Adrenal gland (tissue), 12 donors: ENCODE data around the gene PTPRE. TPM values are rescaled to one million over a fixed set of nuclear protein-coding genes. Genes with fewer than 3 reads are reported as not detected.

Source experiments
- DNase-seq, 7 donors: peaks; one replicate each; pipeline ENCODE4 v3.0.0-alpha.2; 2019 to 2020
- H3K27ac ChIP-seq, 5 donors: fragments of 200-600 bp; sonication (generic) in 4 of 5; 1 replicate in 3 of 5; 2 replicates in 2 of 5; pipeline versions ENCODE4 v1.5.1 to v1.8.0; 2016 to 2020; ENCODE audit warnings: mild to moderate bottlenecking in 1 of 5
- H3K27me3 ChIP-seq: fragments of 200-600 bp; 2 replicates; pipeline ENCODE4 v1.8.0; 2021
- H3K36me3 ChIP-seq, 2 donors: fragments of 200-600 bp; replicated peaks in 1 of 2; 1 replicate in 1 of 2; 2 replicates in 1 of 2; pipeline versions ENCODE4 v1.5.1 to v1.8.0; 2018 to 2022
- H3K4me1 ChIP-seq, 2 donors: fragments of 200-600 bp; replicated peaks in 1 of 2; 1 replicate in 1 of 2; 2 replicates in 1 of 2; pipeline versions ENCODE4 v1.5.1 to v1.8.0; 2018 to 2021
- H3K4me3 ChIP-seq, 4 donors: fragments of 200-600 bp; sonication (generic) in 3 of 4; one replicate each; pipeline ENCODE4 v1.5.1; 2016 to 2018
- H3K9me3 ChIP-seq, 3 donors: fragments of 200-600 bp; sonication (generic) in 1 of 3; replicated peaks in 1 of 3; 1 replicate in 2 of 3; 2 replicates in 1 of 3; pipeline versions ENCODE4 v1.5.1 to v1.8.0; 2016 to 2021
- CTCF ChIP-seq, 6 experiments: fragments of 450-650 bp in 4 of 6; fragments of 200-600 bp in 2 of 6; sonication (generic) in 1 of 6; IDR thresholded peaks; 1 replicate in 5 of 6; 2 replicates in 1 of 6; pipeline versions ENCODE4 v1.5.1 to v1.8.0; 2016 to 2021; ENCODE audit warnings: antibody characterized with exemption in 6 of 6, mild to moderate bottlenecking in 2 of 6, moderate library complexity in 1 of 6
- POLR2A ChIP-seq, 2 donors: fragments of 450-650 bp; IDR thresholded peaks; one replicate each; pipeline ENCODE4 v1.6.1; 2017; ENCODE audit warnings: antibody characterized with exemption in 2 of 2, mild to moderate bottlenecking in 2 of 2, moderate library complexity in 1 of 2
- WGBS, 4 donors: extraction: QIAGEN DNeasy Blood & Tissue Kit in 2 of 4; methylation state at CpG; one replicate each; pipeline versions ENCODE4 v1.1.5 to v1.1.7; 2013 to 2017; 5-methylcytosine and 5-hydroxymethylcytosine counted together
- intact Hi-C, 2 donors: fragments of 100-400 bp; cut with DNase I; formaldehyde crosslinking; loops; one replicate each; pipeline versions ENCODE4 v1.14.1 to v1.15.0; 2022 to 2023
- polyA plus RNA-seq, 3 donors: library from polyadenylated mRNA; stranded (reverse); fragments of 200-250 nt in 2 of 3; fragments of 350-450 nt in 1 of 3; fragmentation: Illumina TruSeq in 1 of 3; extraction: RNeasy Lipid Tissue Mini Kit (QIAGEN cat#74804) in 1 of 3; gene quantifications; one replicate each; pipeline ENCODE4 v1.2.3, GENCODE V29; 2013 to 2014
- total RNA-seq, 9 donors: library from RNA; depleted of rRNA in 4 of 9; stranded (reverse); fragments of >200 nt in 4 of 9; fragments of 120-200 nt in 1 of 9; fragmentation: NEBNext Ultra II Directional in 1 of 9; extraction: Animal tissue kit (Norgen Biotek cat#: 25700) in 1 of 9; gene quantifications; one replicate each; pipeline versions ENCODE4 v1.1.0 to v1.2.4, GENCODE V29; 2013 to 2023
- donor health status: healthy with polysubstance abuse.
- donor health status: Bipolar disorder and iron deficiency.
- donor health status: DM: yes; HTN: yes; CAD: no.
- donor health status: DM: no; HTN: no; CAD: no.
- donor health status: DM: no; HTN: no; CAD: no.
- donor health status: DM: yes; HTN: yes; CAD: no.

Gene PTPRE
- total and polyA plus RNA-seq, 12 donors, result 7.6 to 52.8 (median 41.0) TPM

GRCh38 chr10:127897177-127897576 is 9.7 kb upstream of the PTPRE start:
- H3K4me3 ChIP-seq, result no peak overlapping the region
- no peak overlapping the region for H3K27ac ChIP-seq
- H3K4me1 ChIP-seq, result no peaks in the 10 kb centered on the region
- H3K36me3 ChIP-seq, result no peaks in the 10 kb centered on the region
- H3K9me3 ChIP-seq, result peaks cover 0 to 6% (median 0%) of the 10 kb centered on the region in 3 donors
- no peaks in the 10 kb centered on the region for H3K27me3 ChIP-seq
- intact Hi-C loops, result no loop called here
- no peak for DNase-seq
- 80 to 90% (median 88%) methylated on average over 2 of the region's 2 CpGs for WGBS, 4 donors
- no peak for TF ChIP-seq POLR2A (IDR thresholded peaks at IDR 0.05)
- no peak for TF ChIP-seq CTCF (IDR thresholded peaks at IDR 0.05)

- WGBS, 4 donors, result 70 to 86% (median 78%) methylated on average over 3 of the region's 3 CpGs
- TF ChIP-seq POLR2A (IDR thresholded peaks at IDR 0.05), result no peak
- no peaks in the 10 kb centered on the region for H3K36me3 ChIP-seq
Measured at GRCh38 chr10:127899766-127900387, 7.0 kb upstream of the PTPRE start.

GRCh38 chr10:127903789-127904188 is 3.1 kb upstream of the PTPRE start:
- Histone ChIP-seq H3K27ac (no peak overlapping the region), H3K27me3 (no peaks in the 10 kb centered on the region), H3K9me3 (no peaks in the 10 kb centered on the region), H3K36me3 (no peaks in the 10 kb centered on the region), H3K4me1 (peaks cover 11 to 12% of the 10 kb centered on the region in 2 donors), H3K4me3 (no peak overlapping the region)
- peak in 1 of 7 donors; percentile 12 for DNase-seq
- intact Hi-C loops, result no loop called here
- WGBS, 4 donors, result 85 to 89% (median 87%) methylated on average over 5 of the region's 5 CpGs
- TF ChIP-seq CTCF (IDR thresholded peaks at IDR 0.05), result no peak
- no peak for TF ChIP-seq POLR2A (IDR thresholded peaks at IDR 0.05)

More at GRCh38 chr10:127899766-127900387, 7.0 kb upstream of the PTPRE start:
- no peak for DNase-seq
- H3K27me3 ChIP-seq, result no peaks in the 10 kb centered on the region
- no peak overlapping the region for H3K27ac ChIP-seq
- H3K4me1 ChIP-seq, result no peaks in the 10 kb centered on the region
- H3K4me3 ChIP-seq, result no peak overlapping the region
- peaks cover 0 to 6% (median 0%) of the 10 kb centered on the region in 3 donors for H3K9me3 ChIP-seq
- intact Hi-C loops, result no loop called here

GRCh38 chr10:127904311-127905000 is 2.4 kb upstream of the PTPRE start:
- 91 to 92% (median 91%) methylated on average over 5 of the region's 5 CpGs for WGBS, 4 donors
- intact Hi-C loops, result no loop called here

More at GRCh38 chr10:127904311-127905000, 2.4 kb upstream of the PTPRE start:
- no peak for TF ChIP-seq CTCF (IDR thresholded peaks at IDR 0.05)
- no peak for TF ChIP-seq POLR2A (IDR thresholded peaks at IDR 0.05)
- Histone ChIP-seq H3K27ac (no peak overlapping the region), H3K27me3 (no peaks in the 10 kb centered on the region), H3K4me3 (no peak overlapping the region), H3K9me3 (no peaks in the 10 kb centered on the region), H3K36me3 (no peaks in the 10 kb centered on the region), H3K4me1 (peaks cover 16 to 18% of the 10 kb centered on the region in 2 donors)
- DNase-seq, result peak in 1 of 7 donors; percentile 8
